GM18873 (cell line): ENCODE data around the gene RAP1A.

ENCODE experiments used
- ATAC-seq: cut with Tn5 transposase; IDR thresholded peaks from one replicate; pipeline ENCODE4 v1.9.1; 2021; ENCODE audit warnings: mild to moderate bottlenecking, moderate library complexity, moderate number of reproducible peaks; ENCODE audit not compliant: unreplicated experiment, low FRiP score

The RAP1A gene

DNA sequence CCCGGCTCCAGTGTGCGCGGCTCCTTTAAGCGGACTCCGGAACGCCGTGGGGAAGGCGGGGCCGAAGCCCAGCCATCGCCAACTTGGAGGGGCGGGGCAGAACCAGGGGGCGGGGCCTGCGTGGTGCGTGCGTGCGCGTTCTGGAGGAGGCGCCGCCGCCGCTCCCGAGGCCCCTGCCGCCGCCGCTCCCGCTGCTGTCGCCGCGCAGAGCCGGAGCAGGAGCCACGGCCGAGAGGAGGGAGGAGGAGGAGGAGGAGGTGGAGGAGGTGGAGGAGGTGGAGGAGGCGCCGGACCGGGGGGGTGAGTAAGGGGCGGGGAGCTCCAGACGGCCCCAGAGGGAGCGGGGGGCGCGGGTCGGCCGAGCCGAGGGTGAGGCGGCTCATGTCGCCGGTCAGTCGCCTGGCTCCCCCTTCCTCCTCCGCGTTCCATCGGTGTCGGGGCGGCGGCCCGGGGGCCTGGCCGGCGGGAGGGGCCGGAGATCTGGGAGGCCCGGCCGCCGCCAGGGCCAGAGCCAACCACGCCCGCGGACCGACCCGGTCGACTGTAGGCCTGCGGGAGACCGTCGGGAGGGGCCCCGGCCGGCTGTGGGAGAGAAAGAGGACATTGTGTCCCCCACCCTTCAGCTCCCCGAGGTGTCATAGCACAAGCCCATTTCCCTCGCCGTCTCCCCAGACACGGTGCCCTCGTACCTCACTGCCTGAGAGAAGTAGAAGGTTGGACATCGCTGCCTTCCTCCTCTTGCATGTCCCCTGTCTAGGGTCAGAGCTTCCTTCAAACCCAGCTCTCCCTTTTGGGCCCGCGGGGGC lies at the start of gene RAP1A:
RAP1A (plus strand) TSS at position 155 of the 806 bp plus-strand sequence. CDS start 71,572 bp downstream, outside the sequence.
- ATAC-seq = peak; percentile 38

DNA sequence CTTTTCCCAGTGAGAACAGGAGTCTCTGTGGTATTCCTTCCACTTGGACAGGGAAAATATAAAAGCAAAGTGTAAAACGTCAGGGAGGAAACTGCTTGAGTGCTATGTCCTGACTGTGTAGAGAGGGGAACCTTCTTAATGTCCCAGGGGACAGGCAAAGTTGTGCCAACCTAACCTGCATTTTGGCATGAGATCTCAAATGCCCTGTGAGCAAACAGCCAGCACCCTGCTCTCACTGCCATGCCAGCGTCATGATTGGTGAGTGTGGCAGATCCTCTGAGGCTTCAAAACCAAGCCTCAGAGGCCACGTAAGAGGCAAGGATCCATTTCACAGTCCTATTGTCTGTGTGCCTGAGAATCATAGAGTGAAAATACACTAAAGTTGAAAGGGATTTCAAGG lies 49.7 kb upstream of the RAP1A start:
- no peak for ATAC-seq

DNA sequence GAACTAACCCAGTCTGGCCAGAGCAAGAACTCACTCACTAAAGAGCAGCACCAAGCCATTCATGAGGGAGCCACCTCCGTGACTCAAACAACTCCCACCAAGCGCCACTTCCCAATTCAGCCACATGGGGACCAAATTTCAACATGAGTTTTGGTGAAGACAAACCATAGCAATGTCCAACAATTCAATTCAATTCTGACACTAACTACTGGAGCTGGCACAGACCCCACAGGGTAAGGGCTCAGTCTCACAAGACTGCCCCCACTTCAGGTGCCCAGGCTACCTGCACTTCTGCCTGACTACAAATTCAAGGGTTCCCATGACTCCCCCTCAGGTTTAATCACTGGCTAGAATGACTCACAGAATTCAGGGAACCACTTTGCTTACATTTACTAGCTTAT lies 48.8 kb upstream of the RAP1A start:
- no peak for ATAC-seq

DNA sequence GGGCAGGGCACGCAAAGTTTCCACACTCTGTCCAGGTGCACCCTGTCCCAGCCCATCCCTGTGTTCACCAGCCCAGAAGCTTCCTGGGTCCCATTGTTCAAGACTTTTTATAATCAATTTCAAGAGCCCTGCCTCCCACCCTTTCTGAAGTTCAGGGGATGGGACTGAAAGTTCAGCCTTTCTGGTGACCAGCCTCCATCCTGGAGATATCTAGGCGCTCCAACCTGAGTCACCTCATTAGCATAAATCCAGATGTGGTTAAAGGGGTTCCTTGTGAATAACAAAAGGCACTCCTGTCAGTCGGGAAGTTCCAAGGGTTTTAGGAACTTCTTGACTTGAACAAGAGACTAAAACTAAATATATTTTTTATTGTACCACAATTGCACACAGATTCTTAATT lies 48.4 kb upstream of the RAP1A start:
- no peak for ATAC-seq

DNA sequence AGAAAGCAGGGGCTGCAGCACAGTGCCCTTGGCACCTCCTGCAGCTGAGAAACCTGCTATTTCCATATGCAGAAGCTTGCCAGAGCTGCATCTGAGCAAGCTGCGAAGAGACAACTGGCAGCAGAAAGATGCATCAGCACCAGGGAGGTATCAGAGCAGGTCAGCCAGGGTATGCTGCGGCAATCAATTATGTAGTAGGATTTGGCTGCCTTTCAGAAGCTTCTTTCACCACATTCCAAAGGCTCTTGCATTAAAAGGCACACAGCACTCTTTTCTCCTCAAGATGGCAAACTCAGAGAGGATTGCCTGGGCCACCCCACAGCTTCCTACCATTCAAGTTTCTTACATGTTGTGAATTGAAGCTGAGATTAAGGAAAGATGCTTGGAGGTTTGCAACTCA lies 47.6 kb upstream of the RAP1A start:
- no peak for ATAC-seq

DNA sequence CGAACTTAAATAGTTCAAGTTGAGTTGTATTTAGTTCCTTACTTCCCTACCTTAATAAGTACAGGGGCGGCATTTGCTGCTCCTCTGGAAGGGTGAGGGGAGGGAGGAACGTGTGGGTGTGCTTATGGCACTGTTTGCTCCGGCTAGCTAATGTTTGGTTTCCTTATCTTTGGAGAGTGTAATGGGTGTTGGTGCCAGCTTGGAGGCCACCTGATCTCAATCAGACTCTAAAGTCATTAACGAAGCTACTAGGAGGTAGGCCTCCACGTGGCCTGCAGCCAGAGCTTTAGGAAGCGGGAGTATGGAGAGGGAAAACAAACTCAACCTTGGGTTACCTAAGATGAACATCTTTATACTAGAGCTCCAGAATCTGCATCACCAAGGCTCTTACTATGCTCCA lies 43.0 kb upstream of the RAP1A start:
- ATAC-seq = no peak

DNA sequence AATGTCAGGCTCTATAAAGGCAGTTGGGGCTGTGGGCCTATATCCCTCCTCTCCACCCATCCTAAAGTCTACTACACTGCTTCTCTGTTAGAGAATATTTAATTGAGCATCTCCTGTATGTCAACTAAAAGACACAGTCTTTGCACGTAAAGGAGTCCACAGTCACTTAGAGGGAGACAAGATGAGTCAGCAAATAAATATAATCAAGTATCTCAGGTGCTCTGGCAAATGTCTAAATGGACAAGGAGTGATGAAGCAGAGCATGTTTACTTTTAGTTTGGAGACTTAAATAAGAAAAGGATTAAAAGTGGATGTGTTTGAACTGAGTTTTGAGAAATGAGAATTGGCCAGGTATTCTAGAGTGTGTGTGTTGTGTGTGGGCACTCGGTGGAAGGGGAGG lies 41.8 kb upstream of the RAP1A start:
- ATAC-seq = no peak

DNA sequence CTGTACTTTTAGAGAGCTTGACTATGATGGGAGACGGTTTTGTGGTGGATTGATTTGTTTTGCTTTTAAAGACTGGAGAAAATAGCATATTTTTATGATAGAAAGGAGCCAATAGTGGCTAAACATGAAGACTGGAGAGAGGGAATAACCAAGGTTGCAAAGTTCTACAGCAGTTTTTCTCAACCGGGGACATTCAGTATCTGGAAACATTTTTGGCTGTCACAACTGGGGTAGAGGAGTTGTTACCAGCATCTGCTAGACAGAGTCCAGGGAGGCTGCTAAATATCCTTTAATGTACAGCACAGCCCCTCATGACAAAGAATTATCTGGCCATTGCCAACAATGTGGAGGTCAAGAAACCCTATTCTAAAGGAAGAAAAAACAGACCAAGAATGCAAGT lies 38.4 kb upstream of the RAP1A start:
- ATAC-seq = no peak

DNA sequence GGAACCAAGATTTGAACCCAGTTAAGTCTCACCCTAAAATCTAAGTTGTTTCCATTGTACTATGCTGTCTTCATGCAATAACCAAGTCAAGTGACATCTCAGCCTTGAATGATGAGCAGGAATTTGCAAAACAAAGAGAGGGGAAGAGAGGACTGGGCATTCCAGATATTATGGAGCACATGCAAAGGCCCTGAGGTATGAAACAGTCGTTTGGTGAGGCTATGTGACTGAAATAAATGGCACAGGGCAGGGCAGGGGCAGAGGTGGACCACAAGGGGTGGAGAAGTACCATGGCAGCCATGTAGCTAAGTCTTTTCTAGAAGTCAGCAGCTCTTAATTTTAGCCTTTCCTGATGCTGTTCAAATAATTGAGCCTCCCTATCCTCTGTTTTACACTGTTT lies 37.6 kb upstream of the RAP1A start:
- no peak for ATAC-seq

DNA sequence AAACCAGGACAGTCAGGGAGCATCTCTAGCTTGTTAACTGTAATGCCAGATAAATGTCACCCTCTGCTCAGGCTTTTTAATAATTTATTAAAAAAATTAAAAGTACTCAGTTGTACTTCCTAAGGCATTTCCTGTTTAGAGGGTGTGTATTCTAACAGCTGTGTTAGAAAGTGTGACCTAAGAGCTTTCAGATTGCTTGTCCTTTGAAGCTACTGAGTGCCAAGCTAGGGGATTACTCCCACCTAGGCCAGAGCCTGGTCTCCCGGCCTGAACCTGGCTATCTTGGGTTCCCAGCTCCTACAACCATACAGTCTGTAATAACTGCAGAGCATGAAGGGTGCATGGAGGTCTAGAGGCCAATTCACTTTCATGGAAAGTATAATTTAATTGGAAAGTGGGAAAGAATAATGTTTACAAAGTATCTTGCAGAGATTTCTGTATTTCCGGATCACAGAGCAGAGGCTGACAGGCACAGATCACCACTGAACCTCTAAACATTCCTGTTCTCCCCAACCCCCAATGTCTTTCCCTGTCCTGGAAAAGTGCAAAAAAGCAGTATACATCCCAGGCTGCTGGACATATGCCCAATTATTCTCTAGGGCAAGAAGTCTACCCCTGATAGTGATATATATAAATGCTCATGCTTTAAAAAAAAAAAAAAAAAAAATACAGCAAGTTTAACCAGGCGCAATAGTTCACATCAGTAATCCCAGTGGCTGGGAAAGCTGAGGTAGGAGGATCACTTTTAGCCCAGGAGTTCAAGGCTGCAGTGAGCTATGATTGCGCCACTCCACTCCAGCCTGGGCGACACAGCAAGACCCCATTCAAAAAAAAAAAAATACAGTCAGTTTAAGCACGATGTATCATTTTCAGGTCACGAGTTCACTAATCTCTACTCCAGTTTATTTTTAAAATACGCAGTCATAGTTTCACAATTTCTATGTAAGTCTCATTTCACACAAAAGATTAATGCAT lies 36.7 kb upstream of the RAP1A start:
- no peak for ATAC-seq

DNA sequence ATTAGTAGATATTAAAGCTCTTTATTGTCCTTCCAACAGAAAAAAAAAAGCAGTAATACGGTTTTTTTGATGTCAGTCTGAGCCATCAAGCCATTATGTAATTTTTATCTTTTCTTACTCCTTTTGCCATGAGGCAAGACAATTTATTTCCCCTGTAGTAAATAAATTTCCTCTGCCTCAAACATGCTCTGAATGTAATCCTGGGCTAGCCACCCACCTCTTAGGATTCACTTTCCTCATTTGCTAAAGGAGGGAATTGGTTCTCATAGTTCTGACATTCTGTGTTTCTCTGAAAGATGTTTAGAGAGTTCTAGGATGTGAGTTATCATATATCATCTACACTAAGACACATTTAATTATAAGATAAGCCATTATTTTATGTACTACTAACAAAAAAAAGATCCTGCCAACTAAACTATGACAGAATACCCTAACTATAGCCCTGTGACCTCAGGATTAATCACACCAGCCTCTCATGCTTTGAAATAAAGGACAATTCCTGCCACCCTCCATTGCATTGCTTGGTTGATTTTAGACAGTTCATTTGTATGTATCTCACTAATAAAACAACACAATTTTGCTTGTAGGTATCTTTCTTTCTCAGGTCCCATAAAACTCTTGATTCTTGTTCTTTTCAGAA lies 34.0 kb upstream of the RAP1A start:
- ATAC-seq = no peak

DNA sequence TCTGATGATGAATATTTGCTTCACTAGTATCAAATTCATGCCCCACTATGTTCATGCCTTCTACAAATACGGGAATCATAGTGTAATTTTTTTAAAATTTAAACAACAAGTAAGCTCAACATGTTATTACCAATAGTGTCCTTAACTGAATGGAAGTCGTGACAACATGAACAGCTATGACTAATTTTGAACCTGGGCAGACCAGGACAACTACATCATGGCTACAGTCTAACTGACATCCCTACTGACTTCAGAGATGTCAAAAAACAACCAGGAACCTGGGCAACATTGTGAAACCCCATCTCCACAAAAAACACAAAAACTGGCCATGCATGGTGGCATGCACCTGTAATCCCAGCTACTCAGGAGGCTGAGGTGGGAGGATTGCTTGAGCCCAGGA lies 33.5 kb upstream of the RAP1A start:
- no peak for ATAC-seq

DNA sequence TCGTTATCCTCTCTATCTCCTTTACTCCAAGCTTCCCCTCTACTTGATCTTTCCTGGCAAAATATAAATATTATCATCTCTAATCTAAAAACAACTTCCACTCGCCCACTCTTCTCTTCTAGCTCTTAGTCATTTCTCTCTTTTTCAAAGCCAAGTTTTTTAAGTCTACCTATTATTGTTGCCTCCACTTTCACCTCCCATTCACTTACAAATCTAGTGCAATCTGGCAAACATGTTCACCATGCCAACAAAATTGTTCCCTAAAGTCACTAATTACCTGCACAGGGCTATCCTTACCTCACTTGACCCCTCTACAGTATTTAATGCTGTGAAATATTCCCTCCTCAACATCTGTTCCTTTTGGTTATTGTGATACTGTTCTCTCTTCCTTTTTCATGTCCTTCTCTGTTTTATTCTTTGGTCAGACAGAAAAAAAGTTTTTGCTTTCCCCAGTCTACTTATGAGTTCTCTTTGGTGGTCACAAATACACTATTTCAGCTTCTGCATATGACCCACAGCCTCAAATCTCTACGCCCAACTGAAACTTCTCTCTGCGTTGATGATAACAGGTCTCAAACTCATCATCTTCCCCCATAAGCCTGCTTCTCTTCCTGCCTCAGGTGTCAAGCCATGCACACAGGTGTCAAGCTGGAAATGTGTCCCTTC lies 31.9 kb upstream of the RAP1A start:
- ATAC-seq = no peak

DNA sequence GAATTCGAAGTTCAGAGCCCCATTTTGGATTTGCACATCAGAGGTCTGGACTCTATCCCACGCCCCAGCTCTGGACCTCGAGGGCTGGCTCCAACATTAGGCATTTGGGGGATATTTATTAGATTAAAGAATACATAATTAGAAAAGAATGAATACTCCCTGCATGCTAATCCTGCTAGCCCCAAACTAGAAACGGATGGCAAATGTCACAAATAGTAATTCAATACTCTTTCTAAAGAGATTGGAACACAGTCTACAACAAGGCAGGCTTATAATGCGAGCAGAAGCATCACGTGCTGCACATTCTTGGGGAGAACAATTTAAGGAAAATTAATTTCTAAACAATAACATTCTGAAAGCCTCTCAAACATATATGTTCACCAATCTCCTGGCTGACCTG lies 27.7 kb upstream of the RAP1A start:
- no peak for ATAC-seq

DNA sequence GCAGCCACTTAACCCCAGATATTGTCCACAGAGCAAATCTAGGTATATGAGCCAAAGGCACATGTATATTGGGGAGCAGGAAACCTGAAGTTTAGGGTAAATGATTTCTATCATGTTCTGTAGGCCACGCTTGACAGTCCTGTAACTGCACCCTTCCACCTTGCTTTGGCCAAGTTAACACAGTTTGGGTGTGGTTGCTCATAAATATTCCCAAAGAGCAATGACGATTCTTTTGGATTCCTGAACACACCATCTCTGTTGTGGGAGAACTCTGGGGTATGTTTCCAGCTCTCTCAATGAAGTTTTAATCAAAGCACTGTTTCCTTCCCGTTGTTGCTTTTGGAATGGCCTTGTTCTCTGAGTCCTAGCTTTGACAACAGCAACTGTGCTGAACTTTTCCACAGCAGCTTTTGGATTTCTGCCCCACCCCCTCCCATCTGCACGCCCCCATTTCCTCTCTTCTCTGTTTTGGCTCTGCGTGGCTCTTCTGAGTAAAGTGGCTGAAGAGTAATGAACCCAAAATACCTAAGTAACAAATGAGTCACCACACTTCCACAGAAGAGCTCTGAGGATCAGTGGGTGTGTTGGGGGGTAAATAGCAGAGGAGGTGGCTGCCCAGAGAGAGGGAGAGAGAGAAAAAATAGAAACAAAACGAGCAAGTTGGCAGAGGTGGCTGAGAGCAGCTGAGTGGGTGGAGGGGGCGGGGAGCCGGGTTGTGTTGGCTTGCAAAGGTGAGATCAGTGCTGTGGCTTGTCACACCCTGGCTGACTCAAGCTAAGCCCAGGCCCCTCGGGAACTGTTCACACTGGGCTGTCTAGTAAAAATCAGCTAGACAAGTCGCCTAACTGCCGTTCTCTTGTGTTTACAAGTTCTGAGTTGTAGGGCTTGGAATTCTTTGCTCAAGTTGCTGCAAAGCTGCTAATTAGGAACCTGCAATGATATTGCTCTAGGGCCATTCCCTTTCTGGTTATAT lies 26.9 kb upstream of the RAP1A start:
- peak; percentile 74 for ATAC-seq

DNA sequence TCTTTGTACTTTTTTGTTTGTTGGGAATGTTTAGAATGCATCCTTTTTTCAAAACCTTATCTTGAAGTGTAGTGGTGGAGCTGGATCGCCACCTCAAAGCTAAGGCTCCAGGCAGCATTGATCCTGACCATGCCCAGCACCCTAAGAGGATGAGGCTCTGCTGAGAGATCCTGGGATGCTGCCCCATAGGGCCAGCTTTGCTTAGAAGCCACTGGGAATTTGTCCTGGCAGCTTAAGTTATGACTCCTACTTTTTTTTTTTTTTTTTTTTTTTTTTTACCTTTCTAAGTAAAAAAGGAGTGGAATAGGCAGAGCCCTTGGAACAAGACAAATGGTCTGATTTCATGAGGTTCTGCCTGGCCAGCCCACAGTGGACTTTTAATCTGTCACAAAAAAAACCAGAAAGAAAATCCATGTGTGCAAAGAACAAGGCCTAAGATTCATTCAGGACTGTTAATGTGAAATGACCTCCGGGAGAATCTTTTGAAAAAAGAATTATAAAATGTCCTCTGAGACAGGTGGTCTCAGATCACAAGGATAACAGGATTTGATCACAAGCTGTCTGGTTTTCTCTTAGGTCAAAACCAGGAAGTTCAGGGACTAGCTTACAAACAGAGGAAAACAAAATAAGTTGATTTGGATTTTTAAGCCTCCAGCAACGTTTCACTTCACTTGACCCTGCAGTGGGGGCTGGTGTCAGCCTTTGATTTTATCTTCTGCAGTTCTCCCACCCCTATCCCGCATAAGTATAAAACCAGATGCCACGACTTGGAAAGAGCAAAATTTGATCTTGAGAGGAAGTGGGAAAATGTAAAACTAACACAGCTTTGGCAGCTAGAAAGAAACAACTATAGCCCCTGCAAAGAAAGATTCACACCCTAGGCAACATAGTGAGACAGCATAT lies 25.9 kb upstream of the RAP1A start:
- ATAC-seq = no peak

DNA sequence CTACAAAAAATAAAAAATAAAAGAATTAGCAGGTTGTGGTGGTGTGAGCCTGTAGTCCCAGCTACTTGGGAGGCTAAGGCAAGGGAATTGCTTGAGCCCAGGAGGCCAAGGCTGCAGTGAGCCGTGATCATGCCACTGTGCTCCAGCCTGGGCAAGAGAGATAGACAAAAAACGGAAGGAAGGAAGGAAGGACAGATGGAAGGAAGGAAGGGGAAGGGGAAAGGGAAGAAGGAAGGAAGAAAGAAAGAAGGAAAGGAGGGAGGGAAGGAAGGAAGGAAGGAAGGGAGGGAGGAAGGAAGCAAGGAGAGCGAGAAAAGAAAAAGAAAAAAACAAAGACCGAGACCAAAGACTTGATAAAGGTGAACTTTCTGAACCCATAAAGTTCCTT lies 25.3 kb upstream of the RAP1A start:
- ATAC-seq = no peak

DNA sequence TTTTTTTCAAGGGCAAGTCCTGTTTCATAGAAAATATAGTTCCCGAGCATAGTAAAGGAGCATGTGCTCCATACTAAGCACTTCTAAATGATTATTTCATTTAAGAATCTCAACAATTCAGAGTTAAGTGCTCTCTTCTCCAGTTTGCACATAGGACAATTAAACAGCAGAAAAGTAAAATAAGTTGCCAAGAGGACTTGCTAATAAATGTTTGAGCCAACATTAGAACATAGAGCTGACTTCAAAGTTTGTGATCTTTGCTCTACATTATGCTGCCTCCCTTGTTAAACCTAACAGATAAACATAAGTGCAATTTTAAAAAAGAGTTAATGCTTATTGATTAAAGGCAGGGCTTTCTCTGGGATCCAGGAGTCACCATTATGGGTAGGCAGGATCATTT lies 23.8 kb upstream of the RAP1A start:
- ATAC-seq = no peak
